Upper lobe of right lung (tissue), 1 donor: ENCODE data around the gene ETV6. TPM values are rescaled to one million over a fixed set of nuclear protein-coding genes. Genes with fewer than 3 reads are reported as not detected.

Source experiments
- ATAC-seq: fragments of 200-7000 bp; cut with Tn5 transposase; one replicate; pipeline ENCODE4 v1.9.1; 2020; ENCODE audit warnings: mild to moderate bottlenecking, moderate library complexity
- DNase-seq: peaks from one replicate; pipeline ENCODE4 v3.0.0-alpha.2; 2020
- H3K27ac ChIP-seq: fragments of 200-600 bp; one replicate; pipeline ENCODE4 v1.8.0; 2022
- H3K27me3 ChIP-seq: fragments of 200-600 bp; one replicate; pipeline ENCODE4 v1.8.0; 2022; ENCODE audit warnings: mild to moderate bottlenecking
- H3K36me3 ChIP-seq: fragments of 200-600 bp; one replicate; pipeline ENCODE4 v1.8.0; 2022
- H3K4me1 ChIP-seq: fragments of 200-600 bp; one replicate; pipeline ENCODE4 v1.8.0; 2022
- H3K4me3 ChIP-seq: fragments of 200-600 bp; one replicate; pipeline ENCODE4 v1.8.0; 2022; ENCODE audit warnings: mild to moderate bottlenecking
- H3K9me3 ChIP-seq: fragments of 200-600 bp; one replicate; pipeline ENCODE4 v1.8.0; 2022
- CTCF ChIP-seq: fragments of 200-600 bp; IDR thresholded peaks from one replicate; pipeline ENCODE4 v1.8.0; 2022; ENCODE audit warnings: antibody characterized with exemption
- intact Hi-C: fragments of 100-400 bp; cut with DNase I; formaldehyde crosslinking; loops from one replicate; pipeline ENCODE4 v1.11.0; 2022
- total RNA-seq: library from RNA; stranded (reverse); fragmentation: NEBNext Ultra II Directional; extraction: Animal tissue kit (Norgen Biotek cat#: 25700); gene quantifications from one replicate; pipeline ENCODE4 v1.2.1, GENCODE V29; 2021
- donor health status: DM: no; HTN: yes; CAD: no; lungs with severe emphysema.

Gene ETV6
- total RNA-seq, 1 donor from 2014 or later, result 45.0 TPM

- H3K4me3 ChIP-seq, result no peak overlapping the region
- H3K9me3 ChIP-seq, result no peaks in the 10 kb centered on the region
- no peaks in the 10 kb centered on the region for H3K36me3 ChIP-seq
- peaks cover 26% of the 10 kb centered on the region for H3K4me1 ChIP-seq
- no peak for TF ChIP-seq CTCF
- DNase-seq, result no peak
- no peak for ATAC-seq
- H3K27me3 ChIP-seq, result no peaks in the 10 kb centered on the region
- no peak overlapping the region for H3K27ac ChIP-seq
- intact Hi-C loops, result no loop called here
These were observed 122.5 kb downstream of the ETV6 start for GRCh38 chr12:11771895-11772502.

GRCh38 chr12:11773889-11774677, 124.6 kb downstream of the ETV6 start:
- TF ChIP-seq CTCF, result no peak
- intact Hi-C loops, result no loop called here
- Histone ChIP-seq H3K27ac (no peak overlapping the region), H3K9me3 (no peaks in the 10 kb centered on the region), H3K4me3 (no peak overlapping the region), H3K27me3 (no peaks in the 10 kb centered on the region), H3K36me3 (no peaks in the 10 kb centered on the region), H3K4me1 (peaks cover 15% of the 10 kb centered on the region)
- ATAC-seq (peak; percentile 76), DNase-seq (peak; percentile 67)

DNA sequence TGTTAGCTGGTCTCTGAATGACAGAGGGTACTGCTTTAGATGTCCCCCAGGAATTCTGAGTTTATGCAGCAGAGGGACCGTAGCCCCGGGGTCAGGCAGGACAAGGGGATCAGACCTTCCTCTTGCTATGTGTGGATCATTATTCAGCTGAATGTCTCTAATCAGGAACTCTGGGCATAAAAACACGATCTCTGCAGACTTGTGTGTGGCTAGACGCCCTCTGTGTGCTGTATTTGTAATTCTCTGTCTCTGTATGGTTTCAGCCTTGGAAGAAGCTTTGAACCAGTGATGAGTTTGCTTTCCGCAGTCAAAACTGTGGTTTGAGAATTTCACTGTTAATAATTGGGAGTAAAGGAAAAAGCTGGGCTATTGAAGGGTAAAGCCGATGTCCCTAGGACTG, 125.3 kb downstream of the ETV6 start:
- no peak overlapping the region for H3K4me3 ChIP-seq
- DNase-seq (no peak), ATAC-seq (no peak)
- H3K9me3 ChIP-seq, result no peaks in the 10 kb centered on the region
- TF ChIP-seq CTCF, result no peak
- intact Hi-C loops, result no loop called here
- H3K27ac ChIP-seq, result no peak overlapping the region
- H3K4me1 ChIP-seq, result peaks cover 22% of the 10 kb centered on the region
- H3K36me3 ChIP-seq, result no peaks in the 10 kb centered on the region
- no peaks in the 10 kb centered on the region for H3K27me3 ChIP-seq

GRCh38 chr12:11776316-11776715, 126.8 kb downstream of the ETV6 start:
- Histone ChIP-seq H3K4me3 (no peak overlapping the region), H3K27ac (no peak overlapping the region), H3K9me3 (no peaks in the 10 kb centered on the region), H3K27me3 (no peaks in the 10 kb centered on the region), H3K36me3 (no peaks in the 10 kb centered on the region), H3K4me1 (peaks cover 31% of the 10 kb centered on the region)
- no peak for DNase-seq
- no peak for ATAC-seq
- TF ChIP-seq CTCF, result no peak
- intact Hi-C loops, result no loop called here

GRCh38 chr12:11777451-11777850, 128.0 kb downstream of the ETV6 start:
- DNase-seq (no peak), ATAC-seq (no peak)
- Histone ChIP-seq H3K9me3 (no peaks in the 10 kb centered on the region), H3K4me1 (peaks cover 31% of the 10 kb centered on the region), H3K27me3 (no peaks in the 10 kb centered on the region), H3K4me3 (no peak overlapping the region), H3K27ac (no peak overlapping the region), H3K36me3 (no peaks in the 10 kb centered on the region)
- intact Hi-C loops, result no loop called here
- no peak for TF ChIP-seq CTCF
